GM12872 (cell line): Measurements from ENCODE around the gene ZNF385D.

Experiments used
- TF ChIP-seq, protein P1 (sequence below): IDR thresholded peaks from 3 replicates; pipeline ENCODE4 v1.5.1; 2011; ENCODE audit warnings: low read depth, mild to moderate bottlenecking, low read length, moderate library complexity; ENCODE audit not compliant: insufficient read depth

ZNF385D gene

DNA sequence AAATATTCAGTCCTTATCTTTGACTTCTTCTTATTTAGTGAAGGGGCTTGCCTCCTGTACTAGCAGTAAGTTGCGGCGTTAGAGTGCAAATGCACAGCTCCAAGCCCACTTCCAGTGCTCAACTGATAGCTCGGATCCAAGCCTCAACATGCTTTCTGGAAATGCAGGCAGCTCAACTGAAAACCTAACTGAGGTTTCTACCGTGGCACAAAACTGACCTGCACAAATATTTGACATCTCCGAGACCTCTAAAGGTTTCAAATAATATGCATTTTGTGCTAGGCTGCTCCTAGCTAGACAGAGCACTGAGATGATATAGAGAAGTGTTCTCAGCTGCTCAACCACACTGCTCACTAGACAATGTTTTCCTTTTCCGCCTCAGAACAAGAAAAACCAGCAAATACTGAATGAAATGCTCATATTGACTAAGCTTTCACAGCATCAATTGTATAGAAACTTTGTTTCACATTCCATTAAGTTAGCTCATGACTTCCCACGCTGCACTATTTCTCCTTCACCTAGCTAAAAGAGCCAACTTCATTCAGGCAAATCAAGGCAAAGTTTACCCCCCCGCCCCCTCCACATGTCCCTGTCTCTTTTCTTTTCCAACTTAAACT is 822 bp downstream of the ZNF385D start:
- TF ChIP-seq, protein P1, sequence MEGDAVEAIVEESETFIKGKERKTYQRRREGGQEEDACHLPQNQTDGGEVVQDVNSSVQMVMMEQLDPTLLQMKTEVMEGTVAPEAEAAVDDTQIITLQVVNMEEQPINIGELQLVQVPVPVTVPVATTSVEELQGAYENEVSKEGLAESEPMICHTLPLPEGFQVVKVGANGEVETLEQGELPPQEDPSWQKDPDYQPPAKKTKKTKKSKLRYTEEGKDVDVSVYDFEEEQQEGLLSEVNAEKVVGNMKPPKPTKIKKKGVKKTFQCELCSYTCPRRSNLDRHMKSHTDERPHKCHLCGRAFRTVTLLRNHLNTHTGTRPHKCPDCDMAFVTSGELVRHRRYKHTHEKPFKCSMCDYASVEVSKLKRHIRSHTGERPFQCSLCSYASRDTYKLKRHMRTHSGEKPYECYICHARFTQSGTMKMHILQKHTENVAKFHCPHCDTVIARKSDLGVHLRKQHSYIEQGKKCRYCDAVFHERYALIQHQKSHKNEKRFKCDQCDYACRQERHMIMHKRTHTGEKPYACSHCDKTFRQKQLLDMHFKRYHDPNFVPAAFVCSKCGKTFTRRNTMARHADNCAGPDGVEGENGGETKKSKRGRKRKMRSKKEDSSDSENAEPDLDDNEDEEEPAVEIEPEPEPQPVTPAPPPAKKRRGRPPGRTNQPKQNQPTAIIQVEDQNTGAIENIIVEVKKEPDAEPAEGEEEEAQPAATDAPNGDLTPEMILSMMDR, result no peak

DNA sequence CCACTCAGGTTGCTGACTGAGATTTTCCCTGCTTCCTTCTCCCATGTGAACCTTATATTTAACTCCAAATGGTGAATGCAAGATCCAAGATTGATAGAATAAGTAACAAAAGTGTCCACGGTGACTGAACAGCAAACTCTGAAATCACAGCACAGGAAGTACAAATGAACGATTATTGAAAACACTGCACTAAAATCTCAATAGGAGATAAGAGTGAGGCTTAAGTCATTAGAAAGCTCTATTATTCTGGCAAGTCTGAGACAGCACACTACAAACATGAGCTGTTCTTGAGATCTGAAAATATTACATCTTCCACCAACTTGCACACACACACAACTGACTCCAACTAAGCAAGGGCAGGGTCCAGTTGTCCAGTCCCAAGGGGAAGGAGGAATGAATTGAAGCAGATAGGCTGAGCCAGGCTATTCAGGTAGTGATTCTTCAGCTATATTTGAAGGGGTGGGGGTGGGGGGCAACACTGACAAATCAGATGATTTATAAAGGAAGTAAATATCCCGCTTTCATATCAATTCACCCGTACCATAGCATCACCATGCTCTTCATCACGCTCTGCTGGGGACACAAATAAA is 2.9 kb downstream of the ZNF385D start:
- TF ChIP-seq, protein P1, result no peak

DNA sequence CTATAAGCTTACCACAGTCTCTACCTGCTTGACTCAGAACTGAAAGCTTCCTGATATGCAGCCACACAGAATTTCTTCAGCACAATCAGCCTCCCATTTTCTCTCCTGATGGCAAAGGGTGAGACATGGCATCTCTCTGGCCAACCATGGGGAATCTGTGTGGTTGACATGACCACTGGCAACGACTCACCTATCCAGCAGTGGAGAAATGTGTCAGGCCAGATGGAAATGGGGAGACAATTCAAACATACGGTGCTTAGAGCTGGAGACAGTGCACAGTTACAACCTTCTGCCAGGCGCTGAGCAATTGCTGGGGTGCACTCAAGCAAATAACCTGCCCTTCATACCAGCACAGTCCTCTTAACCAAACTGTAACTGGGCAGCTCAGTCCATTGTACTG is 3.6 kb downstream of the ZNF385D start:
- TF ChIP-seq, protein P1, result no peak

DNA sequence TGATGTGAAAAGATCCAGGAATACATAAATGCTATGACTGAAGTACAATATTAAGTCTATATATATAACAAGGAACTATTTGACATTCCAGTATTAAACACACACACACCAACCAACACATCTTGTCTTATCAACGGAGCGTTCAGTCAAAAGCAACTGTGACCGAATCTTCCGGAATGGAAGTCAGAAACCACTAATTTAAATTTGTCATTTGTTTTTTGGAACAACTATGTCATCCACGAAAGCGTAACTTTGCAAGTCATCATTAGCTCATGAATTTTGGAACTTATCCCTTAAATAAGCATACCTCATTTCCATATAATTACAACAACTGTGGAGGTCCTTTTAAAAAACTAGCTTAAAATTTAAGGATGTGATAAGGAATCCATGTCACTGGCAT is 5.0 kb downstream of the ZNF385D start:
- TF ChIP-seq, protein P1, result no peak

DNA sequence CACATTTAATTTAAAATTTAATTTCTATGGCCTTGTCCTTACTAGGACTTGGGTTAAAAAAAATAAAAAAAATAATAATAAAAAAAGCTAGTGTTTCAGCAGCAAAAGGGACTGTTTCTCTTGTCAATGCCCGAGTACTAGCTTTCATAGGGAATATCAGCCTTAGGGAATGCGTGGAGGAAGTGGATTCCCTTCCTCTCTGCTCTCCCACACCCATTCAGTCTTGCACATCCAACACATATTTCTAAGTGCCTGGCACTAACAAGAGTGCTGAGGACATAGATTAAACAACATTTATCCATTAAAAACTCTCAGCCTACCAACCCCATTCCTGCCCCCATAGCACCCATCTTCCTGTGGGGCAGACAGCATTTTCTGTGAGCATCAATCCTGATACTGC is 6.2 kb downstream of the ZNF385D start:
- TF ChIP-seq, protein P1, result no peak

DNA sequence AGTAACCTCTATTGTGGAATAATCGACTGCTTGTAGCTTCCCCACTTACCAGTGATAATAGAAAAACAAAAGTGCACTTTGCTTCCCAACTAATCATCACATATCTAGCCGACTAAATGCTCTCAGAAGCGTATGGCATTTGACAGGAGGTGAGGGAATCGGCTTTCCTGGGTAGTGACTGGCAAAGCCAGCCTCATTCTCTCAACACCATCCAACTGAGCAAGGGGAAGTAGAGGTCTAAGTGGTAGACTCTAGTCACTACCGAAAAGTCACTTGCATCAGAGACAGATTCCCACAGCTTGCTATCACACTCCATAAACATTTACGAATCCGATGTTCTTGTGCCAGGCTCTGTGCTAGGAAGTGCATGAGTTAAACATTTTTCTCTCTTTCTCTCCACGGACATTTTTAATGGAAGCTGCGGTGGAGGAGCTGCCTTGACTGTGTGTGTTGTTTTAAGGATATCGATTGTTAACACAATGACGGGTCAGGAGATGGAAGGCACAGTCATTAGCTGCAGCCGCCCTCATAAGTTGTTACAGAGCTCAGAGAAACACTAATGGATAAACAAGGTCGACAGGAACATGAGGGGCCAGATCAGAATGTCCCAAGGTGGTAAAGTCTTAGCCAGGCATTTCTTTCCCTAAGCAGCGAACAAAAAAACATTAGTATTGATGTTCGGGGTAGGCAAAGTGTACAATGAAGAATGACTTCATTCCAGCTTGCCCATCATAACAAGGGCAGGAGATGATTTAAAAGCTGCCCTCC is 11.9 kb downstream of the ZNF385D start:
- TF ChIP-seq, protein P1, result no peak

DNA sequence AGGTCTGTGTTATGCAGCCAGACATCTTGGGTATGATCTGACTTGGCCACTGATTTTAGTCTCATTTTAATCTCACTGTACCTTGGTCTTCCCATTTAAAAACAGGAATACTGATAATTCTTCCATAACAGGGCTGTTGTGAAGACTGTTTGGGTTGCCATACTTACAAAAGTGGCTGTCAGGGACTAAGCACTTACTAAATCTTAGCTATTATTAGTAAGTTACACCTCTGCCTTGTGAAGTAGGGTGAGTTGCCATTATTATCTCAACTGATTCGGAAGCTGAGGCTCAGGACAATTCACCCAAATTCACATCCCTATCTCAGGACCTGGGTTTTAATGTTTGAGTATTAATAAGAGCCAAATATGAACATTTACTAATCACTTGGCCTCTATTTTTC is 12.7 kb downstream of the ZNF385D start:
- TF ChIP-seq, protein P1, result no peak
